ENCODE data around the gene HLA-DRB5. TPM values are rescaled to one million over a fixed set of nuclear protein-coding genes. Genes with fewer than 3 reads are reported as not detected.
A peak's percentile ranks its signal among the peaks of the same experiment; 100 is the strongest.

HLA-DRB5 gene
- total and polyA plus RNA-seq, 2 donors (not counting 3 experiments of a cell fraction or from before 2014, with no cell fraction given), result not detected

- Histone ChIP-seq H3K27ac (ENCODE audit: insufficient read depth, low read depth, low read length) (no peak overlapping the region), H3K36me3 (ENCODE audit: control insufficient read depth in 2 of 2, extremely low read depth in 1 of 2, insufficient read depth in 2 of 2, low read length in 2 of 2) (no peaks in the 10 kb centered on the region), H2AFZ (ENCODE audit: low read depth, low read length) (no peak overlapping the region), H3K9me1 (replicated peaks; ENCODE audit: control insufficient read depth, extremely low read depth, insufficient read depth, low read length) (no peaks in the 10 kb centered on the region), H3K9me3 (replicated peaks; ENCODE audit: control insufficient read depth, insufficient read depth, low read length) (no peaks in the 10 kb centered on the region), H3K9ac (replicated peaks; ENCODE audit: extremely low read depth, insufficient read depth, low read length) (no peak overlapping the region), H3K4me2 (ENCODE audit: insufficient read depth, low read length) (no peak overlapping the region), H3K27me3 (ENCODE audit: control insufficient read depth in 2 of 2, insufficient read depth in 2 of 2, low read length in 2 of 2) (peaks cover 3 to 4% of the 10 kb centered on the region in 2 experiments), H3K4me3 (replicated peaks in 1 of 3; ENCODE audit: insufficient read depth in 1 of 3, low read depth in 1 of 3, low read length in 3 of 3) (no peak overlapping the region), H3K79me2 (ENCODE audit: control insufficient read depth, insufficient read depth, low read length) (no peaks in the 10 kb centered on the region), H3K4me1 (ENCODE audit: control insufficient read depth, extremely low read depth, insufficient read depth, low read length) (no peaks in the 10 kb centered on the region), H4K20me1 (replicated peaks; ENCODE audit: control insufficient read depth, extremely low read depth, insufficient read depth, low read length) (no peaks in the 10 kb centered on the region)
- no TSS peak for BruUV-seq (replicated peaks)
- DNase-seq (ENCODE audit: low read depth, low spot score), result peak; percentile 1
- dilution Hi-C loops (cut with MboI; ENCODE audit: extremely low pct_ligation_motif_present, low sequenced_read_pairs), result no loop called here
- POLR2A ChIA-PET, result no interaction called here
- no peak for TF ChIP-seq JUN (IDR thresholded peaks at IDR 0.05; ENCODE audit: borderline replicate concordance, insufficient read depth, insufficient read length, low read depth)
- TF ChIP-seq CTCF (IDR thresholded peaks at IDR 0.05; ENCODE audit: extremely low read depth in 1 of 2, insufficient read depth in 1 of 2, low read depth in 1 of 2, low read length in 2 of 2), result no peak
- no peak for TF ChIP-seq FOS (IDR thresholded peaks at IDR 0.05; ENCODE audit: borderline replicate concordance, insufficient read depth, low read length)
- TF ChIP-seq POLR2A (IDR thresholded peaks at IDR 0.05; ENCODE audit: low read depth, low read length), result no peak
- TF ChIP-seq EZH2 (IDR thresholded peaks at IDR 0.05; ENCODE audit: borderline replicate concordance, low read depth, low read length, severe bottlenecking), result no peak
- TF ChIP-seq MYC (IDR thresholded peaks at IDR 0.05; ENCODE audit: low read depth, low read length), result no peak
- no peak for TF ChIP-seq GATA2 (IDR thresholded peaks at IDR 0.05; ENCODE audit: insufficient read depth, insufficient read length, low read depth, low read length)
- TF ChIP-seq, protein P1, sequence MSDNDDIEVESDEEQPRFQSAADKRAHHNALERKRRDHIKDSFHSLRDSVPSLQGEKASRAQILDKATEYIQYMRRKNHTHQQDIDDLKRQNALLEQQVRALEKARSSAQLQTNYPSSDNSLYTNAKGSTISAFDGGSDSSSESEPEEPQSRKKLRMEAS (IDR thresholded peaks at IDR 0.05; ENCODE audit: insufficient read depth, insufficient read length), result no peak
- no peak for TF ChIP-seq POLR2AphosphoS5 (IDR thresholded peaks at IDR 0.05; ENCODE audit: insufficient read depth, low read depth, low read length)
- CTCF ChIA-PET, result no interaction called here
- intact Hi-C loops (cut with micrococcal nuclease), result no loop called here
- FAIRE-seq, result no peak
These were observed 46.0 kb downstream of the HLA-DRB5 start for GRCh38 chr6:32483968-32484613.
